Activated effector memory CD4-positive, alpha-beta T cell treated with Interleukin-2 at 50 U/mL for 16 hours (primary cell): ENCODE results near the gene CDK11B.

Source experiments
- DNase-seq: peaks from one replicate; pipeline ENCODE4 v3.0.0-alpha.2; 2020

CDK11B gene

GRCh38 chr1:1614204-1614953 lies 44.4 kb downstream of the CDK11B start:
- peak; percentile 52 for DNase-seq

GRCh38 chr1:1613509-1614082 lies 45.2 kb downstream of the CDK11B start:
- DNase-seq = no peak

GRCh38 chr1:1612104-1612400 lies 46.8 kb downstream of the CDK11B start:
- DNase-seq = no peak

GRCh38 chr1:1610796-1611195 lies 48.0 kb downstream of the CDK11B start:
- no peak for DNase-seq

- DNase-seq = no peak
Measured at GRCh38 chr1:1609822-1610485, 48.9 kb downstream of the CDK11B start.

GRCh38 chr1:1606232-1606631 lies 52.6 kb downstream of the CDK11B start:
- DNase-seq = no peak

GRCh38 chr1:1605724-1606123 lies 53.1 kb downstream of the CDK11B start:
- DNase-seq = no peak

- no peak for DNase-seq
Measured at GRCh38 chr1:1605034-1605591, 53.7 kb downstream of the CDK11B start.

- DNase-seq = no peak
Measured at GRCh38 chr1:1604374-1605033, 54.3 kb downstream of the CDK11B start.

- no peak for DNase-seq
Measured at GRCh38 chr1:1603671-1604373, 55.0 kb downstream of the CDK11B start.

GRCh38 chr1:1602968-1603506 lies 55.8 kb downstream of the CDK11B start:
- no peak for DNase-seq

GRCh38 chr1:1602304-1602967 lies 56.4 kb downstream of the CDK11B start:
- DNase-seq = no peak

- DNase-seq = no peak
Measured at GRCh38 chr1:1601564-1602303, 57.1 kb downstream of the CDK11B start.

- no peak for DNase-seq
Measured at GRCh38 chr1:1600861-1601563, 57.8 kb downstream of the CDK11B start.

GRCh38 chr1:1599935-1600860 lies 58.6 kb downstream of the CDK11B start, which contains the start of gene FNDC10:
Gene FNDC10 (minus strand): TSS chr1:1600135. CDS start chr1:1600015, 120 bp downstream.
- DNase-seq = no peak

- peak; percentile 35 for DNase-seq
Measured at GRCh38 chr1:1599030-1599934, 59.5 kb downstream of the CDK11B start.

- DNase-seq = no peak
Measured at GRCh38 chr1:1598720-1599029, 60.1 kb downstream of the CDK11B start.

- DNase-seq = no peak
Measured at GRCh38 chr1:1598051-1598719, 60.6 kb downstream of the CDK11B start.
